ENCODE results near the gene CCL17.

The CCL17 gene

GRCh38 chr16:57360321-57360935 is 44.1 kb upstream of the CCL17 start:
- TF ChIP-seq CTCF (IDR thresholded peaks at IDR 0.05), result no peak

GRCh38 chr16:57361404-57361803 is 43.2 kb upstream of the CCL17 start:
- TF ChIP-seq CTCF (IDR thresholded peaks at IDR 0.05), result no peak
- Histone ChIP-seq H3K4me3 (no peak overlapping the region), H3K27ac (no peak overlapping the region)
- no peak for DNase-seq (ENCODE audit: low spot score)

More at GRCh38 chr16:57360321-57360935, 44.1 kb upstream of the CCL17 start:
- Histone ChIP-seq H3K27ac (no peak overlapping the region), H3K4me3 (no peak overlapping the region)
- peak; percentile 55 for DNase-seq (ENCODE audit: low spot score)

- DNase-seq (ENCODE audit: low spot score), result no peak
- H3K4me3 ChIP-seq, result no peak overlapping the region
- TF ChIP-seq CTCF (IDR thresholded peaks at IDR 0.05), result no peak
- H3K27ac ChIP-seq, result no peak overlapping the region
Observed at GRCh38 chr16:57364143-57364542, 40.4 kb upstream of the CCL17 start.

GRCh38 chr16:57366544-57367040 is 38.0 kb upstream of the CCL17 start:
- no peak for TF ChIP-seq CTCF (IDR thresholded peaks at IDR 0.05)
- Histone ChIP-seq H3K27ac (no peak overlapping the region), H3K4me3 (no peak overlapping the region)
- no peak for DNase-seq (ENCODE audit: low spot score)

GRCh38 chr16:57367116-57367752 is 37.3 kb upstream of the CCL17 start:
- Histone ChIP-seq H3K27ac (no peak overlapping the region), H3K4me3 (no peak overlapping the region)
- no peak for DNase-seq (ENCODE audit: low spot score)
- TF ChIP-seq CTCF (IDR thresholded peaks at IDR 0.05), result no peak

GRCh38 chr16:57371494-57372371 is 32.8 kb upstream of the CCL17 start:
- H3K4me3 ChIP-seq, result peak overlapping the region; percentile 86
- H3K27ac ChIP-seq, result peak overlapping the region; percentile 98 to 99
- TF ChIP-seq CTCF (IDR thresholded peaks at IDR 0.05), result no peak
- peak; percentile 95 for DNase-seq (ENCODE audit: low spot score)
